ENCODE data around the gene PCSK2. TPM values are rescaled to one million over a fixed set of nuclear protein-coding genes. Genes with fewer than 3 reads are reported as not detected.

Gene PCSK2
- total RNA-seq, 2 experiments from 2014 or later, result not detected

DNA sequence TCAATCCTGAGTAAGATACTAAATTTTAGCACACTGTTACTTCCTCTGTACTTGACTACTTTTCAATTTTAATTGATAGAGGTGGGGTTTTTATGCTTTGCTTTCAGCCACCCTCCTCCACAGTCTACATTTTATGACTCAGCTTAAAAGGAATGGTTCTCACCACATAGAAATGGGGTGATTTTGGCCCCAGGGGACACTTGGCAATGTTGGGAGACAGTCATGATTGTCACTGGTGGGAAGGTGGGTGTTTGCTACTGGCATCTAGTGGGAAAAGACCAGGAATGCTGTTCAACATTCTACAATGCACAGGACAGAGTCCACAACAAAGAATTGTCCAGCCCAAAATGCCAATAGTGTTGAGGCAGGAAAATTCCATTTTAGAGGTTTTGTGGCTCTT lies 71.3 kb downstream of the PCSK2 start:
- intact Hi-C loops (cut with micrococcal nuclease; ENCODE audit: unreplicated experiment), result no loop called here
- no peaks in the 10 kb centered on the region for H3K36me3 ChIP-seq (ENCODE audit: insufficient read depth, low read length)
- ChIA-PET POLR2A (no interaction called here), CTCF (ENCODE audit: unreplicated experiment) (no interaction called here)
- no peaks in the 10 kb centered on the region for H3K4me1 ChIP-seq (ENCODE audit: insufficient read depth, low read length, poor library complexity, severe bottlenecking)
- no TSS peak for BruUV-seq (replicated peaks)
- no peaks in the 10 kb centered on the region for H3K9me2 ChIP-seq (ENCODE audit: insufficient read depth, low read length)
- no peak for TF ChIP-seq EZH2phosphoT487 (IDR thresholded peaks at IDR 0.05; ENCODE audit: borderline replicate concordance, low read depth, low read length)
- TF ChIP-seq, protein P1, sequence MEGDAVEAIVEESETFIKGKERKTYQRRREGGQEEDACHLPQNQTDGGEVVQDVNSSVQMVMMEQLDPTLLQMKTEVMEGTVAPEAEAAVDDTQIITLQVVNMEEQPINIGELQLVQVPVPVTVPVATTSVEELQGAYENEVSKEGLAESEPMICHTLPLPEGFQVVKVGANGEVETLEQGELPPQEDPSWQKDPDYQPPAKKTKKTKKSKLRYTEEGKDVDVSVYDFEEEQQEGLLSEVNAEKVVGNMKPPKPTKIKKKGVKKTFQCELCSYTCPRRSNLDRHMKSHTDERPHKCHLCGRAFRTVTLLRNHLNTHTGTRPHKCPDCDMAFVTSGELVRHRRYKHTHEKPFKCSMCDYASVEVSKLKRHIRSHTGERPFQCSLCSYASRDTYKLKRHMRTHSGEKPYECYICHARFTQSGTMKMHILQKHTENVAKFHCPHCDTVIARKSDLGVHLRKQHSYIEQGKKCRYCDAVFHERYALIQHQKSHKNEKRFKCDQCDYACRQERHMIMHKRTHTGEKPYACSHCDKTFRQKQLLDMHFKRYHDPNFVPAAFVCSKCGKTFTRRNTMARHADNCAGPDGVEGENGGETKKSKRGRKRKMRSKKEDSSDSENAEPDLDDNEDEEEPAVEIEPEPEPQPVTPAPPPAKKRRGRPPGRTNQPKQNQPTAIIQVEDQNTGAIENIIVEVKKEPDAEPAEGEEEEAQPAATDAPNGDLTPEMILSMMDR (conservative IDR thresholded peaks at IDR 0.05; ENCODE audit: low read length), result no peak
- DNase-seq (ENCODE audit: low spot score), result no peak
- H2AFZ ChIP-seq (ENCODE audit: low read length), result no peak overlapping the region
- H3K9me3 ChIP-seq (ENCODE audit: low read length), result no peaks in the 10 kb centered on the region
- H3K4me3 ChIP-seq (ENCODE audit: low read depth, low read length, poor library complexity, severe bottlenecking), result no peak overlapping the region
- H3K27ac ChIP-seq (ENCODE audit: low read depth, low read length, poor library complexity, severe bottlenecking), result no peak overlapping the region
- no peaks in the 10 kb centered on the region for H4K20me1 ChIP-seq (ENCODE audit: insufficient read depth, low read length)
- no peak overlapping the region for H3K4me2 ChIP-seq (ENCODE audit: low read length)
- H3K79me2 ChIP-seq (ENCODE audit: insufficient read depth, low read depth, low read length), result no peaks in the 10 kb centered on the region

DNA sequence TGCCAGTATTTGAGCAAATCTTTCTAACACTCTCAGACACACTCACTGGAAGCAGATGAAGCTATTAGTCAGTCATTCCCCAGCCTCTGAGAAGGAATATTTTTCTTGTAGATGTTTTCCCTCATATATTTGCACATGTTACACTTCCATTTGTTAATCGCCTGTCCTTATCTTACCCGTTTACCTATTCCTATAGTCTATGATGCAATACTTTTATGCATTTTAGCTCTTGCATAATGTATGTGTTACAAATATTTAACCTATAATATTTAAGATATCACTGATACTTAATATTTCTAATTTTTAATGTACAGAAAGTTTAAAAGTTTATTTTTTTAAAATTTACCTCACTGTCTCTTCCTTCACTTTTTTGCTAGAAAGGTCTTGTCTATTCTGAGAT lies 71.9 kb downstream of the PCSK2 start:
- Histone ChIP-seq H3K36me3 (ENCODE audit: insufficient read depth, low read length) (no peaks in the 10 kb centered on the region), H3K9me2 (ENCODE audit: insufficient read depth, low read length) (no peaks in the 10 kb centered on the region), H4K20me1 (ENCODE audit: insufficient read depth, low read length) (no peaks in the 10 kb centered on the region), H3K4me3 (ENCODE audit: low read depth, low read length, poor library complexity, severe bottlenecking) (no peak overlapping the region), H3K79me2 (ENCODE audit: insufficient read depth, low read depth, low read length) (no peaks in the 10 kb centered on the region), H3K4me1 (ENCODE audit: insufficient read depth, low read length, poor library complexity, severe bottlenecking) (no peaks in the 10 kb centered on the region), H3K27ac (ENCODE audit: low read depth, low read length, poor library complexity, severe bottlenecking) (no peak overlapping the region), H2AFZ (ENCODE audit: low read length) (no peak overlapping the region), H3K4me2 (ENCODE audit: low read length) (no peak overlapping the region), H3K9me3 (ENCODE audit: low read length) (no peaks in the 10 kb centered on the region)
- CTCF ChIA-PET (ENCODE audit: unreplicated experiment), result no interaction called here
- intact Hi-C loops (cut with micrococcal nuclease; ENCODE audit: unreplicated experiment), result no loop called here
- TF ChIP-seq, protein P1 (conservative IDR thresholded peaks at IDR 0.05; ENCODE audit: low read length), result no peak
- no peak for TF ChIP-seq EZH2phosphoT487 (IDR thresholded peaks at IDR 0.05; ENCODE audit: borderline replicate concordance, low read depth, low read length)
- POLR2A ChIA-PET, result no interaction called here
- DNase-seq (ENCODE audit: low spot score), result no peak
- BruUV-seq (replicated peaks), result no TSS peak

DNA sequence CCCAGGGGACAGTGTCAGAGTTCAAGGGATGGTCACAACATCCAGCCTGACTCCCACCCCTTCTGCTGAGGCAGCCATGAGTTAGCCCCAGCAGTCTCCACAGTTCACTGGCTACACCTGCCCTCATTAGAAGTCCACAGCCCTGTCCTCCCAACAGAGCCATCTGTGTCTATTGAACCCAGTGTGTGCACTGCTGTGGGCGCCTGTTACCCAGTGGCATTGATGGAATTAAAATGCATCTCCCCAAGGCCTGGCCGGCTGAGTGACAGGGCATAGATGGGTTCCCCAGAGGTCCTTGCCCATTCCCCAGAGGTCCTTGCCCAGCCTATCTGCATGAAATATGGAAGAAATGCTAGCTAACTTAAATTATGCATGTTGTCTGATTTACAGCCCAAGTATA lies 73.3 kb downstream of the PCSK2 start:
- Histone ChIP-seq H3K4me2 (ENCODE audit: low read length) (no peak overlapping the region), H4K20me1 (ENCODE audit: insufficient read depth, low read length) (no peaks in the 10 kb centered on the region), H2AFZ (ENCODE audit: low read length) (no peak overlapping the region), H3K4me1 (ENCODE audit: insufficient read depth, low read length, poor library complexity, severe bottlenecking) (no peaks in the 10 kb centered on the region), H3K9me2 (ENCODE audit: insufficient read depth, low read length) (no peaks in the 10 kb centered on the region), H3K79me2 (ENCODE audit: insufficient read depth, low read depth, low read length) (no peaks in the 10 kb centered on the region), H3K36me3 (ENCODE audit: insufficient read depth, low read length) (no peaks in the 10 kb centered on the region), H3K9me3 (ENCODE audit: low read length) (no peaks in the 10 kb centered on the region), H3K4me3 (ENCODE audit: low read depth, low read length, poor library complexity, severe bottlenecking) (no peak overlapping the region), H3K27ac (ENCODE audit: low read depth, low read length, poor library complexity, severe bottlenecking) (no peak overlapping the region)
- intact Hi-C loops (cut with micrococcal nuclease; ENCODE audit: unreplicated experiment), result no loop called here
- TF ChIP-seq EZH2phosphoT487 (IDR thresholded peaks at IDR 0.05; ENCODE audit: borderline replicate concordance, low read depth, low read length), result no peak
- TF ChIP-seq, protein P1 (conservative IDR thresholded peaks at IDR 0.05; ENCODE audit: low read length), result no peak
- no TSS peak for BruUV-seq (replicated peaks)
- ChIA-PET CTCF (ENCODE audit: unreplicated experiment) (no interaction called here), POLR2A (no interaction called here)
- DNase-seq (ENCODE audit: low spot score), result no peak
